ENCODE data around the gene HIBCH. TPM values are rescaled to one million over a fixed set of nuclear protein-coding genes. Genes with fewer than 3 reads are reported as not detected.
"Not testable (repeated sequence)": the region's sequence is repeated elsewhere in the genome, so short reads cannot be mapped to it uniquely, and the experiment has no call there.

HIBCH gene
- total RNA-seq, 1 donor from 2014 or later = 49.8 TPM

- DNase-seq (ENCODE audit: low spot score) = no peak
Measured at GRCh38 chr2:190308031-190308430, 11.6 kb downstream of the HIBCH start.

GRCh38 chr2:190304404-190304803 lies 15.2 kb downstream of the HIBCH start:
- DNase-seq (ENCODE audit: low spot score) = no peak

GRCh38 chr2:190303647-190304046 lies 16.0 kb downstream of the HIBCH start:
- no peak for DNase-seq (ENCODE audit: low spot score)

GRCh38 chr2:190302052-190302451 lies 17.6 kb downstream of the HIBCH start:
- no peak for DNase-seq (ENCODE audit: low spot score)

- DNase-seq (ENCODE audit: low spot score) = no peak
Measured at GRCh38 chr2:190301032-190301431, 18.6 kb downstream of the HIBCH start.

- DNase-seq (ENCODE audit: low spot score) = not testable (repeated sequence)
Measured at GRCh38 chr2:190297880-190298279, 21.7 kb downstream of the HIBCH start.

- no peak for DNase-seq (ENCODE audit: low spot score)
Measured at GRCh38 chr2:190283783-190284182, 35.8 kb downstream of the HIBCH start.

GRCh38 chr2:190280565-190281350 lies 38.9 kb downstream of the HIBCH start:
- DNase-seq (ENCODE audit: low spot score) = no peak

GRCh38 chr2:190279256-190280134 lies 40.1 kb downstream of the HIBCH start:
- DNase-seq (ENCODE audit: low spot score) = not testable (repeated sequence)

GRCh38 chr2:190277234-190278112 lies 42.2 kb downstream of the HIBCH start:
- DNase-seq (ENCODE audit: low spot score) = no peak

- DNase-seq (ENCODE audit: low spot score) = no peak
Measured at GRCh38 chr2:190272457-190272842, 47.2 kb downstream of the HIBCH start.

- DNase-seq (ENCODE audit: low spot score) = no peak
Measured at GRCh38 chr2:190271783-190272456, 47.7 kb downstream of the HIBCH start.

GRCh38 chr2:190270298-190270697 lies 49.3 kb downstream of the HIBCH start:
- no peak for DNase-seq (ENCODE audit: low spot score)

GRCh38 chr2:190269699-190270098 lies 49.9 kb downstream of the HIBCH start:
- not testable (repeated sequence) for DNase-seq (ENCODE audit: low spot score)

GRCh38 chr2:190267302-190267701 lies 52.3 kb downstream of the HIBCH start:
- DNase-seq (ENCODE audit: low spot score) = no peak

- no peak for DNase-seq (ENCODE audit: low spot score)
Measured at GRCh38 chr2:190266314-190266713, 53.3 kb downstream of the HIBCH start.

GRCh38 chr2:190261851-190262250 lies 57.8 kb downstream of the HIBCH start:
- DNase-seq (ENCODE audit: low spot score) = no peak

GRCh38 chr2:190256087-190256486 lies 63.5 kb downstream of the HIBCH start:
- no peak for DNase-seq (ENCODE audit: low spot score)

- no peak for DNase-seq (ENCODE audit: low spot score)
Measured at GRCh38 chr2:190255676-190256075, 64.0 kb downstream of the HIBCH start.

- DNase-seq (ENCODE audit: low spot score) = no peak
Measured at GRCh38 chr2:190254063-190254850, 65.4 kb downstream of the HIBCH start.

Measured in mucosa of gallbladder (tissue), 1 donor.